ENCODE results near the gene CHRNA5.
A peak's percentile ranks its signal among the peaks of the same experiment; 100 is the strongest.
"Not testable (repeated sequence)": the region's sequence is repeated elsewhere in the genome, so short reads cannot be mapped to it uniquely, and the experiment has no call there.

CHRNA5 gene

DNA sequence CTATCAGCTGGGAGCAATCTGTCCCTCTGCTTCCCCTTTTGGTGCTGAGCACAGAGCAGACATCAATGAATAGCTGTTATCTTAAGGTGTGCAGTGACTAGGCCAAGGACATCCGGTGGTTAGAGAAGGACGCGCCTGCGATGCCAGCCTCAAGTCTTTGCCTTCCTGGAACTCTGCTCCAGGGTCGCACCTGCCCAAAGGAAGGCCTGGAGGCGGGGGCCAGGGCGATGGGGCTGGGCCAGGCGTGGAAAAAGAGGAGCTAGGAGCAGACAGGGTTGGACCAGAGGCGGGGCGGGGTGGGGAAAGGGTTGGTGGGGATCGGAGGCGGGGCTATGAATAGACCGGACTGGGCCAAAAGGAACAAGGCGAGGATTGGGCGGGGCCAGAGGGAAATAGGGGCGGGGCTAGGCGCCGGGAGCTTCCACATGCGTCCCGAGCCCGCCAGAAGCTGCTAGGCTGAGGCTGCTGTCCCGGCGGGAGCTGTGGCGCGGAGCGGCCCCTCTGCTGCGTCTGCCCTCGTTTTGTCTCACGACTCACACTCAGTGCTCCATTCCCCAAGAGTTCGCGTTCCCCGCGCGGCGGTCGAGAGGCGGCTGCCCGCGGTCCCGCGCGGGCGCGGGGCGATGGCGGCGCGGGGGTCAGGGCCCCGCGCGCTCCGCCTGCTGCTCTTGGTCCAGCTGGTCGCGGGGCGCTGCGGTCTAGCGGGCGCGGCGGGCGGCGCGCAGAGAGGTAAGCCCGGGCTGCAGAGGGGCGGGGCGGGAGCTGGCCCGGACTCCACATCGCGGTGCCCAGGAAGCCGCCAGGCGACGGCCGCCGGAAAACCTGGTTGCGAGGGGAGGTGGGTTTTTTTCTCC is at the start of gene CHRNA5:
CHRNA5 (plus strand) TSS at position 424 of the 854 bp plus-strand sequence; CDS start at position 624, 200 bp downstream.
- DNase-seq = peak; percentile 25

DNA sequence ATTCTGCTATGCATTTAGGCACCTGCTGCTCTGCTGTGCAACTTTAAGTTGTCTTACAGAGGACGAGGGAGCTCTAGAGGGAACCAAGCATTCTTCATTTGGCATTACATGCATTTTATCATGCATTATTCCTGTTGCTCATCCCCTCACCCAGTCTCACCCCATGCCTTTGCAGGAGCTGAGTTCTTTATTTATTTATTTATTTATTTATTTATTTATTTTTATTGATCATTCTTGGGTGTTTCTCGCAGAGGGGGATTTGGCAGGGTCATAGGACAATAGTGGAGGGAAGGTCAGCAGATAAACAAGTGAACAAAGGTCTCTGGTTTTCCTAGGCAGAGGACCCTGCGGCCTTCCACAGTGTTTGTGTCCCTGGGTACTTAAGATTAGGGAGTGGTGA is 45.3 kb upstream of the CHRNA5 start:
- DNase-seq = not testable (repeated sequence)

DNA sequence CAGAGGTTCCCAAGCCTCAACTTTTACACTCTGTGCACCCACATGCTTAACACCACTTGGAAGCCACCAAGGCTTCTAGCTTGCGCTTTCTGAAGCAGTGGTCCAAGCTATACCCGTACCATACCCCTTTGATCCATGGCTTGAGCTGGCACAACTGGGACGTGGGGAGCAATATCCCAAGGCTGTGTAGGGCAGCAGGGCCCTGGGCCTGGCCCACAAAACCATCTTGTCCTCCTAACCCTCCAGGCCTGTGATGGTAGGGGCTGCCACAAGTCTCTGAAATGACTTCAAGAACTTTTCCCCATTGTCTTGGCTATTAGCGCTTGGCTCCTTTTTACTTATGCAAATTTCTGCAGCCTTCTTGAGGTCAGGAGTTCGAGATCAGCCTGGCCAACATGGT is 41.1 kb upstream of the CHRNA5 start:
- no peak for DNase-seq

DNA sequence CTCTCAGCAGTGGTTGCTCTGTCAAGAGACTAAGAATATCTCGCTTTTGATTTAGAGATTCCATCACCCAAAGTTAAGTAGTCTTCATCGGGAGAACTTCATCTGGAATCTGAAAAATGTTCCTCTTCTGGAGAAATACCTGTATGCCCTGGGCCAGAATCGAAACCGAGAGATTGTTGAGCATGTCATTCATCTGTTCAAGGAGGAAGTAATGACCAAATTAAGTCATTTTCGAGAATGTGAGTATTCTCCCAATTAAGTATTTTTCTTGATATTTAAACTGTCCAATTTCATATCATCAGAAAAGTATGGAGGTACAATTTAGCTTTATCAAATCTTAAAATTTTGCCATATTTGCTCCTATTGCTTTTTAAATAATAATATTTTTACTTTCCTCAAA is 38.0 kb upstream of the CHRNA5 start:
- DNase-seq = no peak

DNA sequence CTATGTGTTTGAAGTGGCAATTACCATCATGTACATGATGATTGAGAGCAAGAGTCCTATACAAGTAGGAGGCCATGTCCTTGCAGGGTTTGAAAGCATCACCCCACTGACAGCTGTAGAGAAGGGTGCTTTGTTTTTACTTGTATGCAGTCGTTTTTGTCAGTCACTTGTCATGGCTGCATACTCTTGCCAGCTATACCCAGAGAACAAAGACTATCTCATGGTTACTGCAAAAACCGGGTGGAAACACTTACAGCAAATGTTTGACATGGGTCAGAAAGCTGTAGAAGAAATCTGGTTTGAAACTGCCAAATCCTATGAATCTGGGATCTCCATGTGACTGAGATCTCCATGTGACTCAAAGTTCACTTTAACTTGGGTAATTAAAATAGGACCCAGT is 32.0 kb upstream of the CHRNA5 start:
- DNase-seq = no peak

DNA sequence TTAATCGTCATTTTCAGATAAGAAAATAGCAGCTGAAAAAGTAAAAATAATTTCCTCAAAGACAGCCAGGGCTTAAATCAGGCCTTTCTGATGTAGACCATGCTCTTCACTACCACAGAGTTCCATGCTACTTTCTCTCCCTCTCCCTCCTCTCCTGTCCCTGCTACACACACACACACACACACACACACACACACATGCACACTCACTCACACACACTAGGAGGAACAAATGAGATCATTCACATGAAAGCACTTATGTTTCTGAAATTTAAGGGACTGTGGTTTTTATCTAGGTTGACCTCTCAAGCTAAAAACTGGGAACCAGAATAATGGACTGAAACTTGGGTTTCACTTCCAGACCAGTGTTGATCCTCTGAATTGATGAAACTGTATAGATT is 29.2 kb upstream of the CHRNA5 start:
- DNase-seq = no peak

DNA sequence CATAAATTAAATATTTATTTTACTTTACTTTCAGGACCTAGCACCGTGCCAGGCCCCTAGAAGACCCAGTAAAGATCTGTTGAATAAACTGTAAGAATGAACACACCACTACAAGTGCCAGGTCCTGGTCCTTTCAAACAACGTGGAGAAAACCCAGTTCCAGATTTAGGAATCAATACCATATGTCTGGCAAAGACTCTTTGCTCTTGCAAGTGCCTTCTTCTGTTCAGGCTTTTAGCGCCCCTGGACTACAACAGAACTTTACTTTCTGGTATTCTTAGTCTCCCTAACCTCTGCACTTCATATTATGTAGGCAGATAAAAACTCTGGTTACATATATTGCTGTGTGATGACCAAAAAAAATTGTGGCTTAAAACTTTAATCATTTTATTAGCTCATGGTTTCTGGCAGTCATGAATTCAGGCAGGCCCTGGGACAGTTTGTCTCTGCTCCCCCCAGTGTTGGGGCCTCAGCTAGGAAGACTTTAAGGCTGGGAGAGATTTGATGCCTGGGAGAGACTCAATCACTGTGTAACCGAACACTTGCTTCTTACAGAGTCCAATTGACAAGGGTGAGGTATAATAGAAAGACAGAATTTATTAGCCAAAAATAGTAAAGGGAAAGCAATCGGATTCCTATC is 27.9 kb upstream of the CHRNA5 start:
- no peak for DNase-seq

DNA sequence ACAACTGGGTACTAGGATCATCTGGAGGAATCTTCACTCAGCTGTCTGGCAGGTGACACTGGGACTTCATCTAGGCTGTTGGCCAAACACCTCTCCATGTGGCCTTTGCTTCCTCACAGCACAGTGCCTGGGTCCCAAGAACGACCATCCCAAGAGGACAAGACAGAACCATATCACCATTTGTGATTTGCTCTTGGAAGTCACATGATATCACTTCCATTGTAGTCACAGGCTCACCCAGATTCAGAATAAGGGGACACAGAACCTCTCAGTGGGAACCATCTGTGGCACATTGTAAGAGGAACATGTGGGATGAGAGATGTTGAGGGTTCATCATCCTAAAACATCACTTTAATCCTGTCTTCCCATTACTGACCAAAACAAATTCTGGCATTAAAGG is 27.0 kb upstream of the CHRNA5 start:
- DNase-seq = no peak

DNA sequence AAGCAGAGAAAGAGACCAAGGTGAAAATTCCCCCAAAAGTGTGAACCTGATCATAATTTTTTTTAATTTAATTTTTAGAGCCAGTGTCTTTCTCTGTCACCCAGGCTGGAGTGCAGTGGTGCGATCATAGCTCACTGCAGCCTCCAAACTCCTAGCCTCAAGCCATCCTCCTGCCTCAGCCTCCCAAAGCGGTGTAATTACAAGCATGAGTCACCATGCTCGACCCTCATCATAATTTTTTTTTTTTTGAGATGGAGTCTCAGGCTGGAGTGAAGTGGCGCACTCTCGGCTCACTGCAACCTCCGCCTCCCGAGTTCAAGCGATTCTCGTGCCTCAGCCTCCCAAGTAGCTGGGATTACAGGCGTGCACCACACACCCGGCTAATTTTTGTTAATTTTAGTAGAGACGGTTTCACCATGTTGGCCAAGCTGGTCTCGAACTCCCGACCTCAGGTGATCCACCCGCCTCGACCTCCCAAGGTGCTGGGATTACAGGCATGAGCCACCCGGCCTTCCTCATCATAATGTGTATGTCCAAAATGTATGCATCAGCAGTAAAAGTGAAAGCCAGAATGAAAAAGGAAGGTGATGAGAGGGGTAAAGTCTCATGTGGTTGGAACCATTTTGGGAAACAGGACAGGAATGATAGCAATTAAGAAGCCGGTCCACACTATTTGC is 25.7 kb upstream of the CHRNA5 start:
- not testable (repeated sequence) for DNase-seq

DNA sequence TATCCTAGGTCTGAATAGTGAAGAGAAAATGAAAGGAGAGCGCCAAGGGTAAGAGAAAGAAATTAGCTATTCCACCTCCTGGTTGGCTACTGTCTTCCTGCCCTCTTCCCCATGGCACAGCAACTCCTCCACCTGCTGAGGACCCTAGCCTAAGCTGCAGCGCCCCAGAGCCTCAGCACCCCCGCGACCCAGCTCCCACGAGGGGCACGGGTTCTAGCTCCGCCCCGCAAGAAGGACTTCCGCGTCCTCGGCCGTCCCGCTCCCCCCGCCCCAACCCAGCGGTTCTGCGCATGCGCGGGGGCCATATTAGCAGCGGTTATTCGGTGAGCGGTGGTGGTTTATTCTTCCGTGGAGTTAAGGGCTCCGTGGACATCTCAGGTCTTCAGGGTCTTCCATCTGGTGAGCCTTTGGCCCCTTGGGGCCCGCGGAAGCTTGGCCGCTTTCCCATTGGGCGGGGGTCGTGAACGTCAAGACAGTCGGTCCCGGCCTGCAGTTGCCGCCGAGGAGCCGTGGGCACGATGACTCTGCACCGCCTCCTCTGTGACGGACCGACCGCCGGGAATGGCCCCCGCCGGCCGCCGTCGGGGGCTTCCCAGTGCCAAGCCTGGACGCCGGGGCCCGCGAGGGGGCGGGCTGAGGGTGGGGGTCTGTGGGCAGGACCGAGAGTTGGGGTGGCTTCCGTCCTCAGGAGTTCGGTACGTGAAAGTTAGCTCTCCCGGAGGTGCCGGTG is 25.0 kb upstream of the CHRNA5 start, which contains the start of gene PSMA4:
PSMA4 (plus strand) TSS at position 304 of the 730 bp plus-strand sequence. CDS start 1,484 bp downstream, outside the sequence.
- DNase-seq = peak; percentile 64

DNA sequence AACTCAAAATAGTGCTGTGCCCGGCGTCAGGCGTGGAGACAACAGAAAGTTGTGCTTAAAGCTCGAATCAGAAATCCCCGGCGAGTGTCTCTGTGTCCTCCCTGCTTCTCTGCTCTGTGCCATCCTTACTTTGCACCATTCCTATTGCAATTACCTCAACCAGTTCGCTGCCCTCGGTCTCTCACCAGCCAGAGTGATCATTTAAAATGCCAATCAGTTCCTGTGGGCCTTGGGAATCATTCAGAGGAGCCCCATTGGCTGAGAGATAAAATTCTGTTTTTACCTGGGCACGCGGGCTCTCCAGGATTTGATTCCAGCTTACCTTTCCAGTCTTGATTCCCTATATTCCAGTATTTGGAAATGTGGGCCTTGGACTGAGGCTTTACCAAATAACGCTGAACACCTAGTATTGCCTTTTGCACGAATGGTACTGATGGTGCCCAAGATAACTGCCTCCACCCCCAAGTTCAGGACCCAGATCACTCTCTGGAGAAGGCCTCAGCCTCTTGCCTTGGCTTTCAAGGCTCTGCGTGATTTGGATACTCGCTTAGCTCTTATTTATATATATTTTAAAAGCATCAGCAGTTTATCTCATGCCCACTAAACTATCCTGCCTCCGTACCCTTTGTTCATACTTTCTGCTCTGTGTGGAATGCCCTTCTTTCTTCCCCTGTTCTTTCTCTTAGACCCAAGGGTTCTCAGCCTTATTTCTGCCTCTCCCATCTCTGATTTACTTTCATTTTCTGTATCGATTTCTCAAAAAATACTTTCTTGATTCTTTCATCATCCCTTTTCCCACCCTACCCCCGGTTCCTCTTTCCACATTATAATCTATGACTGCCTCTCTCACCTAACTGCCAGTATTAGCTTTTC is 24.2 kb upstream of the CHRNA5 start:
- DNase-seq = no peak

DNA sequence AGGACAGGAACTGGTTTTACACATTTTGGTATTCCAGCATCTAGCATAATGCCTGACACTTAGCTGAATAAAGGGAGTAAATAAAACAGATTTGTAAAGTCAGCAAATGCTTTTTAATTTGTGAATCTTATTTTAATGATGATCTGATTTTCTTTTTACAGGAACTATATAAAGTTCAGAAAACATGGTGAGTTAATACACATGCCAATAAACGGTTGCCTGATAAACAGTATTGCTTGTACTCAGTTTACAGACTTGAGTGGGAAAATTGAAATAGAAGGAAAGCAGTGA is 23.6 kb upstream of the CHRNA5 start:
- no peak for DNase-seq

DNA sequence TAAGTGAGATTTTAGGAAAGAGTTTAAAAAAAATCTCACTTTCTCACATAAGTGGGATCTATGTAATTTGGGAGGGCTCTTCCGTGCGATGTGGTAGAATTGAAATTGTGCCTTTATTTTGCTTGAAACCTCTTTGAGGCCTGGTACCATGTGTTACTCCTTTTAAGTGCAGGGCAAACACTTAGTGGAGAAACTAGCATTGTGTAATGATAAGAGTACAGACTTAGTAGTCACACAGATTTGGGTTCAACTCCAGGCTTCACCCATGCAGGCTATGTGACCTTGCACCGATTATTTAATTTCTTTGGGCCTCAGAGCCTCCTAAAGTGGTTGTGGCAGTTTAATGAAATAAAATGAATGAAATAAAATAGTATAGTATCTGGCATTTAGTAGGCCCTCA is 22.7 kb upstream of the CHRNA5 start:
- DNase-seq = no peak

DNA sequence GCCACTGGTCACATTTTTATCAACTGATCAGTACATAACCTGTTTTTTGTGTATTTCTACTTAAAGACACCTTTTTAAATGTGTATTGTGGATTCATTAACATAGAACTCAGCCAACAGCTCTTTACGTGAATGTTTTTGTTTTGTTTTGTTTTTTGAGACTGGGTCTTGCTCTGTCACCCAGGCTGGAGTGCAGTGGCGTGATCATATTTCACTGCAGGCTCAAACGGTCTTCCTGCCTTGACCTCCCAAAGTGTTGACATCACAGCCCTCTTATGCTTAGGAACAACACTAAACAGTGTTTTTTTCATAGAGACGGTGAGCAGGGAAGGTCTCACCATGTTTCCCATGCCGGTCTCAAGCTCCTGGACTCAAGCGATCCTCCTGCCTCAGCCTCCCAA is 15.1 kb upstream of the CHRNA5 start:
- DNase-seq = no peak

DNA sequence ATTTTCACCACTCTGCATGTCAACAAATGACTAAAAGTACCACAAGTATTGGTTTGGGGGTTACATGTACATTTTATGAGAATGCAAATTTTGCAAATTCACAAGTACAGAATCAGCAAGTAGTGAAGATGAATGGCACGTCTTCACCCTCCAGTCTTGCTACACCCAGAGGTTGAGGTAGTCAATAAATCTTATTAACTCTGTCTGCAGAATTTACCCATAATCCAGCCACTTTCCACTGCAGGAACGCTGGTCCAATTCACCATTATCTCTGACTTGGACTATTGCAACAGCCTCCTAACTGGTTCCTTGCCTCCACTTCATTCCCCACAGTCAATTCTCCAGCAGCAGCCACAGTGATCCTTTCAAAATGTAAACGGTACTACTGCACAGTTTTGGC is 14.5 kb upstream of the CHRNA5 start:
- no peak for DNase-seq

DNA sequence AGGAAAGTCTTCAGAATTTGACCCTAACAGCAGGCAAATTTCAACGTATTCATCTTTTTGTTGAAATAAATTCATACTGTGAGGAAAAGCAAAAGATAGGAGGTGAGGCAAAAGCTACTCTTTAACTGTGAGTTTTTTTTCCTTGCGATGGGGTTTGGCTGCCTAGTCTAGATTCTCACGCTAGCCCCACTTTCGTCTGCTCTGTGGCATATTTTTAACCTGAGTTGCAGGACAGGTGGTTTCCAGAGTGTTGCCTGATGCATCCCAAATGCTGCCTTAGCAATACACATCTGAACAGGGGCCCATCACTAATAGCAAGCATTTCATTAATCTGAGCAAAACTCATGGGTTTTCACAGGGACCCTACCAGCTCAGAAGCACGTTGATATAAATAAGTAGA is 13.4 kb upstream of the CHRNA5 start:
- no peak for DNase-seq

DNA sequence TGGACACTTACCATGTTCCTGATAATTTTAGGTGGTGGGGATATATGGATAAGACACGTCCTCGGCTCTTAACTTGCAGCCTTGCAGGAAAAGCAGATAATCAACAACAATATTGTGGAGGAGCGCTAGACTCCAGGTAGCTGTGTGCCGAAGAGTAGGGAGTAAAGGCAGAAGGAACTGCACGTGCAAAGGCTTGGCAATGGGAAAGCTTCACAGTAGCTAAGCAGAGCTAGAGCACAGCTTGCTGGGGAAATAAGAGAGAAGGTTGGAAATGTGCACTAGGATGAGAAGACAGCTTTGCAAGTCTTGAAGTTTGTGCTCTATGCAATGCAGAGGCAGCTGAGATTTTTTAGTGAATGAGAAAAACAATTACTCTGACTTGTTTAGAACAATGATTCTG is 12.7 kb upstream of the CHRNA5 start:
- no peak for DNase-seq

DNA sequence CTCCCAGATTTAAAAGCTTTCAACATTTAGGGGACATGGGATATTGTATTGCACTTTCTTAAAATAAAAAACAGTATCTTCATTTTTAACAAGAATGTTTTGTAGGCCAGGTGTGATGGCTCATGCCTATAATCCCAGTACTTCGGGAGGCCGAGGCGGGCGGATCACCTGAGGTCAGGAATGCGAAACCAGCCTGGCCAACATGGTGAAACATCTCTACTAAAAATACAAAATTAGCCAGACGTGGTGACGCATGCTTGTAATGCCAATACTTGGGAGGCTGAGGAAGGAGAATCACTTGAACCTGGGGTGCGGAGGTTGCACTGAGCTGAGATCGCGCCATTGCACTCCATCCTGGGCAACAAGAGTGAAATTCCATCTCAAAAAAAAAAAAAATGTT is 5.1 kb upstream of the CHRNA5 start:
- DNase-seq = not testable (repeated sequence)

DNA sequence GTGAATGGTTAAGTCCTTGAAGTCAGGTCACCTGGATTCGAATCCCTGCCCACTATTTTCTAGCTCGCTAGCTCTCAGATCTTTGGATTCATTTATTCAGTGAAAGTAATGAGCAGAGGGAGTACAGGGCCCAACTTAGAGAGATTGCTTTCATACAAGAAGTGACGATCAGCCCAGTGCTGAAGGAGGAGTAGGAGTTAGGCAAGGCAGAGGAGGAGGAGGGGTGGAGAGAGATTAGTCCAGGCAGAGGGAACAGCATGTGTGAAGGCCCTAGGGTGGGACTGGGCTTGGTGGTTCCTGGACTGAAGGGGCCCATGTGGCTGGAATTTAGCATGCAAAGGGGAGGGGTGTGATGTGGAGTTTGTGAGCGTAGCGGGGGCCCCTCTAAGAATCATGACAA is 3.8 kb upstream of the CHRNA5 start:
- no peak for DNase-seq

DNA sequence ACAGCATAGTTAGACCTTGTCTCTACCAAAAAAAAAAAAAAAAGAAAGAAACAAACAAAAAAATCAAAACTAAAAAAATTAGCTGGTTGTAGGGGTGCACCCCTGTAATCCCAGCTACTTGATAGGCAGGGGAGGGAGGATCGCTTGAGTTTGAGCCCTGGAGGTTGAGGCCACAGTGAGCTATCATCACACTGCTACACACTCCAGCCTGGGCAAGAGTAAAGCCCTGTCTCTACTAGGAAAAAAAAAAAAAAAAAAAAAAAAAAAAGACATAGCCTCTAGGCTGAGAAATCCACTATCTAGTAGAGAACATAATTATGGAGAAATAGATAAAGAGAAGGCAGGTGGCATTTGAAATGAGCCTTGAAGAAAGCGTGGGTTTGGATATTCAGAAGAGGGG is 2.2 kb upstream of the CHRNA5 start:
- DNase-seq = no peak

DNA sequence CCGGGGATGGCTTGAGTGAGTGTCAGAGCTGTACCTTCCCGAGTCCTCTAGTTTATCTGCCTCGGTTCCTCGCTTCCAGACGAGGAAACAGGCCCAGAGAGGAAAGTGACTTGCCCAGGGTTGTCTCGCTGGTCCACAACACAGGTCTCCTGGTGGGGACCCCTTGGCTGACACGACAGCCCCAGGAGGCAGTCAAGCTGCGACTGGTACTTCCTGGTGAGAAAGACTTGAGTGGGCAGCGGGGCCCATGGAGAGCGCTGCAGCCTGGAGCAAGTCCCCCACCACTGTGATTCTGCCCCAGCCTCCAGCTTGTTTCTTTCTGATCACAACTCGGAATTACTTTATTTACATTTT is 600 bp upstream of the CHRNA5 start:
- no peak for DNase-seq
